K562 (cell line): ENCODE data around the gene ATP6V1A. TPM values are rescaled to one million over a fixed set of nuclear protein-coding genes. Genes with fewer than 3 reads are reported as not detected.
A peak's percentile ranks its signal among the peaks of the same experiment; 100 is the strongest.

Source experiments
- EGR1 ChIP-seq: fragments of 450-650 bp; conservative IDR thresholded peaks from 2 replicates; pipeline ENCODE4 v1.6.1; 2017; ENCODE audit warnings: mild to moderate bottlenecking
- POLR3G ChIP-seq: IDR thresholded peaks from 2 replicates; pipeline ENCODE4 v1.6.1; 2011; ENCODE audit not compliant: insufficient read length, insufficient replicate concordance; ENCODE audit errors: extremely low read depth
- PTTG1 ChIP-seq: fragments of 450-650 bp; IDR thresholded peaks from 2 replicates; pipeline ENCODE4 v1.6.1; 2016; ENCODE audit warnings: low read depth, mild to moderate bottlenecking, missing genetic modification characterization, missing compliant biosample characterization
- RBBP5 ChIP-seq: fragments of 200-600 bp; sonication (generic); IDR thresholded peaks from 2 replicates; pipeline ENCODE4 v1.6.1; 2012; ENCODE audit warnings: borderline replicate concordance, mild to moderate bottlenecking, low read length, control low read depth, inconsistent platforms; ENCODE audit not compliant: insufficient read depth, poor library complexity, severe bottlenecking
- RBM14 ChIP-seq: fragments of 200-400 bp; formaldehyde crosslinking; IDR thresholded peaks from 2 replicates; pipeline ENCODE4 v1.6.1; 2018; ENCODE audit warnings: low read depth, mild to moderate bottlenecking, low read length, moderate library complexity, borderline replicate concordance; ENCODE audit not compliant: insufficient read depth
- U2AF2 ChIP-seq: fragments of 200-400 bp; formaldehyde crosslinking; optimal IDR thresholded peaks from 2 replicates; pipeline ENCODE3; 2017; ENCODE audit warnings: low read depth, mild to moderate bottlenecking, low read length
- YY1 ChIP-seq, 3 experiments: IDR thresholded peaks; 2 replicates each; pipeline ENCODE4 v1.6.1; 2011; ENCODE audit warnings: low read length in 2 of 3, mild to moderate bottlenecking in 2 of 3, moderate library complexity in 2 of 3, borderline replicate concordance in 1 of 3, control low read depth in 1 of 3, low read depth in 1 of 3; ENCODE audit not compliant: insufficient read depth in 3 of 3, insufficient replicate concordance in 2 of 3, control insufficient read depth in 1 of 3, insufficient read length in 1 of 3; ENCODE audit errors: extremely low read depth in 1 of 3
- ZBTB7A ChIP-seq: IDR thresholded peaks from 2 replicates; pipeline ENCODE4 v1.6.1; 2011; ENCODE audit warnings: low read depth, mild to moderate bottlenecking, low read length, moderate library complexity, borderline replicate concordance; ENCODE audit not compliant: control insufficient read depth
- polyA plus RNA-seq, 8 experiments: library from polyadenylated mRNA; depleted of rRNA in 4 of 8; stranded (reverse) in 5 of 8; unstranded in 3 of 8; fragments of >200 nt; fragmentation: Nextera tagmentation in 2 of 8; fragmentation: Illumina TruSeq in 1 of 8; extraction: Ambion mirVana in 2 of 8; extraction: Trizol in 1 of 8; gene quantifications; 2 replicates each; pipeline versions ENCODE4 v1.2.1 to v1.2.3, GENCODE V29; 2011 to 2014; ENCODE audit warnings: inconsistent platforms in 1 of 8, missing spikeins in 1 of 8
- total RNA-seq, 7 experiments: library from RNA; depleted of rRNA in 6 of 7; stranded (reverse); fragments of >200 nt in 6 of 7; fragmentation: Illumina TruSeq in 2 of 7; extraction: Trizol in 2 of 7; gene quantifications; 2 replicates each; pipeline versions ENCODE4 v1.2.1 to v1.2.3, GENCODE V29; 2011 to 2021; ENCODE audit warnings: low replicate concordance in 1 of 7
- TF ChIP-seq, protein P1 (sequence below): sonication (generic); formaldehyde crosslinking; IDR thresholded peaks from 2 replicates; pipeline ENCODE4 v1.8.0; 2022; ENCODE audit warnings: mild to moderate bottlenecking, missing genetic modification reagents
- TF ChIP-seq, protein P2 (sequence below): fragments of 200-800 bp; sonication (Bioruptor generic); IDR thresholded peaks from 2 replicates; pipeline ENCODE4 v1.6.1; 2017; ENCODE audit warnings: missing genetic modification characterization, missing compliant biosample characterization

ATP6V1A gene
- total and polyA plus RNA-seq, 9 of the 15 experiments (the other 6 are each of a cell fraction or from before 2014, with no cell fraction given) = 23.6 to 57.1 (median 39.9) TPM

DNA sequence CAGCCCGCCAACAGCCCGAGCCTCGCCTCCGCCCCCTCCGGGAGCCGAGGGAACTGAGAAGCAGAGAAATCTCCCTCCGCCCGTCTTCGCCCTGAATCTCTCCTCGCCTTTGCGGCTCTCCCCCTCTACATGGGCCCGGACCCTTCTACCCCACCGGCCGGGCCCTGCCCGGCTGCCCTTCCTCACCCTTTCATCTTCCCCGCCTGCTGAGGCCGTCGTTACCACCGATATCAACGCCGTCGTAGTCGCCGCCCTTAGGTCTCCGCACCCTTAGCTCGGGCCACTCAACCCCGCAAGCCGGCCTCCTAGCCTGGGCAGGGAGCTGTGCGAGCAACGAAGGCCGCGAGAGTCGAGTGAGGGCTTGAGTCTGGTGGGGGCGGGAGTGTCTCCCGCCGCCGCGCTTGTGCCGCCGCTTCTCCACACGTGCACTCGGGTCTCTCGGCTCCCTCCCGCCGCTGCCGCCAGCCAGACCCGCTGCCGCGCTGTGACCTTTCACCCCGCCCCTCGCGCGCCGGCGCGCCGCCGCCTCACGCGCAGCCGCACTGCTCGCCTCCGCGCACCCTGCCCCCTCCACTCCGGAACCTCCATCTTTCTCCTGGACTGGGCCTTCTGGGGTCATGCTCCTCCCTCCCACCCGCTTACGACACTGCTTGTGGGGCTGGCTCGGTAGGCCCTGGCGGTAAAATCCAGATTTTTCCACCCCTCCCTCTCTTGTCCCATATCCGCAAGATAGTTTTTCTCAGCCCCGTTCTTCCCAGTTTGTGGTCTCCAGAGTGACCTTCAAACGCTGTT lies 883 bp upstream of the ATP6V1A start, which contains the start of gene NAA50 (continued):
- TF ChIP-seq, protein P1, sequence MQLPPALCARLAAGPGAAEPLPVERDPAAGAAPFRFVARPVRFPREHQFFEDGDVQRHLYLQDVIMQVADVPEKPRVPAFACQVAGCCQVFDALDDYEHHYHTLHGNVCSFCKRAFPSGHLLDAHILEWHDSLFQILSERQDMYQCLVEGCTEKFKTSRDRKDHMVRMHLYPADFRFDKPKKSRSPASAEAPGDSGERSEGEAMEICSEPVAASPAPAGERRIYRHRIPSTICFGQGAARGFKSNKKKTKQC (CRISPR knock-in tag) = no peak; the same call in 1 of the 2 replicates
- no peak for TF ChIP-seq PTTG1
- TF ChIP-seq YY1 (IDR thresholded peaks at IDR 0.05; ENCODE audit: borderline replicate concordance in 1 of 3, control insufficient read depth in 1 of 3, extremely low read depth in 1 of 3, insufficient read depth in 3 of 3, insufficient read length in 1 of 3, insufficient replicate concordance in 2 of 3, low read depth in 1 of 3, low read length in 2 of 3) = peak; percentile 7 to 89 (median 68)
- TF ChIP-seq ZBTB7A = peak; percentile 90; the same call in 1 of the 2 replicates
- TF ChIP-seq, protein P2, sequence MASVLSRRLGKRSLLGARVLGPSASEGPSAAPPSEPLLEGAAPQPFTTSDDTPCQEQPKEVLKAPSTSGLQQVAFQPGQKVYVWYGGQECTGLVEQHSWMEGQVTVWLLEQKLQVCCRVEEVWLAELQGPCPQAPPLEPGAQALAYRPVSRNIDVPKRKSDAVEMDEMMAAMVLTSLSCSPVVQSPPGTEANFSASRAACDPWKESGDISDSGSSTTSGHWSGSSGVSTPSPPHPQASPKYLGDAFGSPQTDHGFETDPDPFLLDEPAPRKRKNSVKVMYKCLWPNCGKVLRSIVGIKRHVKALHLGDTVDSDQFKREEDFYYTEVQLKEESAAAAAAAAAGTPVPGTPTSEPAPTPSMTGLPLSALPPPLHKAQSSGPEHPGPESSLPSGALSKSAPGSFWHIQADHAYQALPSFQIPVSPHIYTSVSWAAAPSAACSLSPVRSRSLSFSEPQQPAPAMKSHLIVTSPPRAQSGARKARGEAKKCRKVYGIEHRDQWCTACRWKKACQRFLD = peak; percentile 90
- TF ChIP-seq RBM14 = 0 out of 2 replicates have a peak, but pooled peaks have one; percentile 81
- peak; percentile 76 for TF ChIP-seq RBBP5
- peak; percentile 10; the same call in 1 of the 2 replicates for TF ChIP-seq EGR1
- no peak for TF ChIP-seq POLR3G
- no peak for TF ChIP-seq U2AF2
